ENCODE measurements around the gene PTEN. TPM values are rescaled to one million over a fixed set of nuclear protein-coding genes. Genes with fewer than 3 reads are reported as not detected.

PTEN gene
- total RNA-seq, 1 experiment from 2014 or later, result 45.6 TPM

DNA sequence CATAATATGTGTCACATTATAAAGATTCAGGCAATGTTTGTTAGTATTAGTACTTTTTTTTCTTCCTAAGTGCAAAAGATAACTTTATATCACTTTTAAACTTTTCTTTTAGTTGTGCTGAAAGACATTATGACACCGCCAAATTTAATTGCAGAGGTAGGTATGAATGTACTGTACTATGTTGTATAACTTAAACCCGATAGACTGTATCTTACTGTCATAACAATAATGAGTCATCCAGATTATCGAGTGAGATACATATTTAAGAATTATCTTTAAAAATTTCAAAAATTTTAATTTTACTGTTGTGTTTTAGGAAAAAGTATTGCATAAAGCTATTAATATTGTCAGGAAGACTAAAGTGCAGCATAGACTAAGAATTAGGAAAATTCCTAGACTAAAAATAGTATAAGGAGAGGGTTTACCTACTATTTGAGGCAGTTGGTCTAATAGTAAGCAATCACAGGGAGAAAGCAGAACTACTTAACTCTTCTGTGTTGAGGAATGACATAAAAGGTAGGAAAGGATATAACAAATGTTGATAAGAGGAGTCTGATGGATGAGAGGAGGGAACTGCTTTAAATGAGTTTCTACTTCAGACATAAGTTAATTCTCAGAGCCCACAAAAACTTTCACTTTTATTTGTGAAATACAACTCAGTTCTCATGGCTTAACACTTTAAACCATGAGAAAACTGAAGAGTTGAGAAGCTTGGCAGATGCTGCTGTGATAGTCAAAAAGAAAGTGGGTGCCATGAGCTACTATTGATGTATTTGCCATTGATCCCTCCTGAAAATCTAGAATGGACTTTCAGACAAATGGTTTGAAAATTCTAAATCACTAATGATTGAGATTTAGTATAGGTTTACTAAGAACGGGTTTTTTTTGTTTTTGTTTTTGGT, 67.8 kb downstream of the PTEN start:
- DNase-seq (ENCODE audit: low read depth), result no peak
- in situ Hi-C loops (cut with HindIII; ENCODE audit: low pct_unique_long_range_greater_than_20kb, low sequenced_read_pairs), result no loop called here

DNA sequence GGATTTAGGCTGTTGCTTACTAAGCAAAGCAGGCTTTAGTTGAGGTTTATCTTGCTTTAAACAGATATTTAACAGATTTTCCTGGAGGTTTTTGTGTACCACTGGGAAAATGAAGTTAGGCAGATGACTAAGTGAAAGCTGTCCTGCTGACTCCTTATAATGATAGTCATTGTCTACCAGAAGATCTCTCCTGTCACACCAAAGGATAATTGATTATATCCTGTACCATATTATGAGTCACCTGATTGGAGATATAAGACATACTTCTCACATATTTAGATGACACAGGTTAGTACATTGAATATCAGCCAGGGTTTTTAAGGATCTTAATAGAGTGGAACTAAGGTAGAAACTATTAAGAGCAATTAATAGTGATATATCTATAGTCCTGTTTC, 68.4 kb downstream of the PTEN start:
- in situ Hi-C loops (cut with HindIII; ENCODE audit: low pct_unique_long_range_greater_than_20kb, low sequenced_read_pairs), result no loop called here
- DNase-seq (ENCODE audit: low read depth), result no peak

DNA sequence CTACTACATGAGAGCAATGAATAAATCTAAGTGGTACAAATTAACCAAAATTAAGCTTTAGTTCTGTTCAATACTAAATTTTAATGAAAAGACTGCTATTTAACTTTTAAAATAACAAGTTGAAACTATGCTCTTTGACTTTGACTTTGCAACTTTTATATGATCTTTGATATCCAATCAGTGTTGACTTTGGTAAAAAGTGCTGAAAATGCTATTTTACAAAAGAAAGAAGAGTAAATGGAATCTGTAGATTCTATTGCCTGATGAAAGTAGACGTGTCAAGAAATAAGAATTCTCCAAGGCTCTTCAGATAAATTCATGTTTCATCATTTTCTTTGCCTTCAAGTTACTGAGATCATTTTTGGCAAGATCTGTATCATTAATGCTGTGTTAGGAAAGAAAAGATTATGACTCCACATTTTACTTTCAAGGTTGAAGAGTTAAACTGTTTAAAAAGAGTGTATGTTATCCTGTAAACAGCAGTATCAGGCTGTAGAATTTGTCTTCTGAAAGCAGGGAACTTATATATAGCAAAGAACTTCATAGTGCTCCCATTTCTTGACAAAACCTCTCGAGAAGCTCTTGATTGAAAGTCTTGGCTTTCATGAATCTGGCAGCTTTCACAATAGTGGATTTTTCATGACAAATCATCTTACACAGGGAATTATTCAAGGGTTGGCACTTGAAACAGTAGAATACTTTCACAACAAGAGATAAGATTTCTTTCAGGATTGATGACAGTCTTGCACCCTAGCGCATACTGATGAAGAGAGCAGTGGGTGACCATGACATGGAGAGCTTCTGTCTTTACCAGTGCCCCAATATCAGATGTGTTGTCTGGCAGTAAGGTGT, 72.1 kb downstream of the PTEN start:
- in situ Hi-C loops (cut with HindIII; ENCODE audit: low pct_unique_long_range_greater_than_20kb, low sequenced_read_pairs), result no loop called here
- no peak for DNase-seq (ENCODE audit: low read depth)

DNA sequence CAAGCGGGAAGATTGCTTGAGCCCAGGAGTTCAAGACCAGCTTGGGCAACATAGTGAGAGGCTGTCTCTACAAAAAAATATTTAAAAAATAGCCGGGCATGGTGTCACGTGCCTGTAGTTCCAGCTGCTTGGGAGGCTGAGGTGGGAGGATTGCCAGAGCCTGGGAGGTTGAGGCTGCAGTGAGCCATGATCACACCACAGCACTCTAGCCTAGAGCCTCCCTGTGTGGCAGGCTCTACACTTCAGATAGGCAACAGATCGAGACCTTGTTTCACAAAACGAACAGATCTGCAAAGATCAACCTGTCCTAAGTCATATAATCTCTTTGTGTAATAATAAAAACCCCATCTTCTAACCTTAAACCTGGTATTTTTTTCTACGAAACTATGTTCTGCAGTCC, 76.8 kb downstream of the PTEN start:
- DNase-seq (ENCODE audit: low read depth), result no peak
- in situ Hi-C loops (cut with HindIII; ENCODE audit: low pct_unique_long_range_greater_than_20kb, low sequenced_read_pairs), result no loop called here

DNA sequence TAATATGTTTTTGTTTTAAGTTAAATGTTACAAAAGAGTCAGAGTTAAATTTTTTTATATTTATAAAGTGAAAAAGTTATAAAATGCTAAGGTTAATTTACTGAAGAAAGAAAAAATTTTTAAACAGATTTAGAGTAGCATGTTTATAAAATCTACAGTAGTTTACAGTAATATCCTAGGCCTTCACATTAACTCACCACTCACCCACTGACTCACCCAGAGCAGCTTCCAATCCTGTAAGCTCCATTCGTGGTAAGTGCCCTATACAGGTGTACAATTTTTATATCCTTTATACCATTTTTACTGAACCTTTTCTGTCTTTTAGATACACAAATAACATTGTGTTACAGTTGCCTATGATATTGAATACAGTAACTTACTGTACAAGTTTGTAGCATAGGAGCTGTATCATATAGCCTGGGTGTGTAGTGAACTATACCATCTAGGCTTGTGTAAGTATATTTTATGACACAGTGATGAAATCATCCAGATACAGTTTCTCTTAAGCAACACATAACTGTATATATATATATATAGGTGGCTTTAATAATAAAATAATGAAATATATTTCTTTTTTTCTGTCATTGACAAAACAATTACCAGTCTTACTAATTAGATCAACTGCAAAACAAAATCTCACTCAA, 79.6 kb downstream of the PTEN start:
- no peak for DNase-seq (ENCODE audit: low read depth)
- in situ Hi-C loops (cut with HindIII; ENCODE audit: low pct_unique_long_range_greater_than_20kb, low sequenced_read_pairs), result no loop called here

DNA sequence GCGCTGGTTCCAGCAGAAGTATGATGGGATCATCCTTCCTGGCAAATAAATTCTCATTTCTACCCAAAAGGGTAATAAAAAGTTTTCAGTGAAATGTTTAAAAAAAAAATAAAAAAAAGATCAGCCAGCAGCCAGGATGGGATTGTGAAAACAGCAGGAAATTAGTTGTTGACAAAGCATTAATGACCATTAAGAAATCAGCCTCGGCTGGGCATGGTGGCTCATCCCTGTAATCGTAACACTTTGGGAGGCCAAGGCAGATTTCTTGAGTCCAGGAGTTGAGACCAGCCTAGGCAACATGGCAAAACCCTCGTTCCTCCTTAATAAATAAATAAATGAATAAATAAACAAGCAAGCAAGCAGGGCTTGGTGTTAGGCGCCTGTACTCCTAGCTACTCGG, 82.6 kb downstream of the PTEN start:
- in situ Hi-C loops (cut with HindIII; ENCODE audit: low pct_unique_long_range_greater_than_20kb, low sequenced_read_pairs), result no loop called here
- no peak for DNase-seq (ENCODE audit: low read depth)

DNA sequence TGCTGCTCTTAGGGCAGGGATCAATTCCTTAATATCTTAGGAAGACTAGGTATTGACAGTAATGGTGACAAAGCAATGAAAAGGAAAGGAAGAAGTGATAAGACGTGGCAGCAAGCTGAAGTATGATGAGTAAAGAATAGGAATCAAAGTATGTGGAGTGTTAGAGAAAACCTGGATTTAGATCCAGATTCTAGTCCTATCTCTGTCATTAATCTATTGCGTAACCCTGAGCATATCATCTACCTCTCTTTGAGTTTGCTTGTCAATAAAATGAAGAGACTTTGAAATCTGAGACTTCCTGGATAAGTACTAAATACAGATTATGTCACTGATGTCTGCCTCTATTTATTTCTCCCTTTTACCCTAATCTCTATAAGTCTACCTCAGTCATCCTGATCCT, 89.2 kb downstream of the PTEN start:
- in situ Hi-C loops (cut with HindIII; ENCODE audit: low pct_unique_long_range_greater_than_20kb, low sequenced_read_pairs), result no loop called here
- DNase-seq (ENCODE audit: low read depth), result no peak

DNA sequence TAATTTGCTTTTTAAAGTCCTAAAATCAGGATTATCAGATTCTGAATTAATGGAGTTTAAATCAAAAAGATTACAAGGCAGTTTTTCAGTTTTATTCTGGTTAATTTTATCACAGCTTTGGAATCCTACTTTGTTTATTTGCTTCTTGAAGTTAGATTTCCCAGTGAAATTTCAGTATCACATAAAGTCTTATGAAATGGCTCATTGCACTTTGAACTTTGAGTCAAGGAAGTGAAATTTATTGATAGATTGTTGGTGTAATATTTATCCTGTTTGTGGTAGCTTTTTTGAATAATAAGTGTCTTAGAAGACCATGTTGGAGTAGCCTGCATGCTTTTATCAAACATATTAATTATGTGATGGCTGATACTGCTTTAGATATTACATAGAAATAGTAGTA, 92.6 kb downstream of the PTEN start:
- no peak for DNase-seq (ENCODE audit: low read depth)
- in situ Hi-C loops (cut with HindIII; ENCODE audit: low pct_unique_long_range_greater_than_20kb, low sequenced_read_pairs), result no loop called here

DNA sequence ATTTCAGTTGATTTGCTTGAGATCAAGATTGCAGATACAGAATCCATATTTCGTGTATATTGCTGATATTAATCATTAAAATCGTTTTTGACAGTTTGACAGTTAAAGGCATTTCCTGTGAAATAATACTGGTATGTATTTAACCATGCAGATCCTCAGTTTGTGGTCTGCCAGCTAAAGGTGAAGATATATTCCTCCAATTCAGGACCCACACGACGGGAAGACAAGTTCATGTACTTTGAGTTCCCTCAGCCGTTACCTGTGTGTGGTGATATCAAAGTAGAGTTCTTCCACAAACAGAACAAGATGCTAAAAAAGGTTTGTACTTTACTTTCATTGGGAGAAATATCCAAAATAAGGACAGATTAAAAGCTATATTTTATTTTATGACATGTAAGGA, 94.3 kb downstream of the PTEN start:
- DNase-seq (ENCODE audit: low read depth), result no peak
- in situ Hi-C loops (cut with HindIII; ENCODE audit: low pct_unique_long_range_greater_than_20kb, low sequenced_read_pairs), result no loop called here

DNA sequence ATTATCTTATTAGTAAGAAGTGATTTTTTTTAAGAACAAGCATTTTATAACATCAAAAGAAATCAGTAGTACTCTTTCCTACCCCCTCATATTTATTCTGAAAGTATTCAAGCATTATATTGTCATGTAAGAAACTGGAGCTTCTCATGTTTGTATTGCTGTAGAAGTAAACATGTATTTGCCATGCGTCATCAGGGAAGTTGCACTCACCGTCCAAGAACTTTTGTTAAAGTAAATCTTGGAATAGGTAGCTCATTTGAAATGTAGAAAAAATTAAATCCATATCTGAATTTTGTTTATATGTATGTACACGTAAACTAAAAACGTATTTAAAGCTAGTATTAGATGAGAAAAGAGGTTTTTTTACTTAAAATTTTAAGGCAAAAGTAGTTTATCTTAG, 96.8 kb downstream of the PTEN start:
- DNase-seq (ENCODE audit: low read depth), result no peak

DNA sequence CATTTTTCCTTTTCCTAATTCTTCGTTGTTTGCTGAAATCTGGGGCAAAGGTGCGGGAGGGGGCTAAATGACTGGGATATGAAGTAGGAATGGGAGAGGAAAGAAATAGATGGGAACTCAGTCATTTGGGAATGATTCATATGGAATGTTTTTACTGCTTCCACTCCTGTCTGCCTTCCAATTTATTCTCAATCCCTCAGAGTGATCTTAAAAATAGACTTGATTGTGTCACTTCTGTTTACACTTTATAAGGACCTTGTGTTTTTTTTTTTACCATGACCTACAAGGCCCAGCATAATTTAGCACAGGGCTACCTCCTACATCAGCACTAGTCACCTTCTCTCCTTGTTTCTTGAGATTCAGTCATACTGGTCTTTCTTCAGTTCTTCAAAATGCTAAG, 97.9 kb downstream of the PTEN start:
- in situ Hi-C loops (cut with HindIII; ENCODE audit: low pct_unique_long_range_greater_than_20kb, low sequenced_read_pairs), result no loop called here
- DNase-seq (ENCODE audit: low read depth), result peak; percentile 42

More for the DNA sequence above, 96.8 kb downstream of the PTEN start:
- in situ Hi-C loops (cut with HindIII; ENCODE audit: low pct_unique_long_range_greater_than_20kb, low sequenced_read_pairs), result no loop called here

DNA sequence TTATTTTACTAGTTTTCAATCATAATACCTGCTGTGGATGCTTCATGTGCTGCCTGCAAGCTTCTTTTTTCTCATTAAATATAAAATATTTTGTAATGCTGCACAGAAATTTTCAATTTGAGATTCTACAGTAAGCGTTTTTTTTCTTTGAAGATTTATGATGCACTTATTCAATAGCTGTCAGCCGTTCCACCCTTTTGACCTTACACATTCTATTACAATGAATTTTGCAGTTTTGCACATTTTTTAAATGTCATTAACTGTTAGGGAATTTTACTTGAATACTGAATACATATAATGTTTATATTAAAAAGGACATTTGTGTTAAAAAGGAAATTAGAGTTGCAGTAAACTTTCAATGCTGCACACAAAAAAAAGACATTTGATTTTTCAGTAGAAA, 103.0 kb downstream of the PTEN start:
- in situ Hi-C loops (cut with HindIII; ENCODE audit: low pct_unique_long_range_greater_than_20kb, low sequenced_read_pairs), result no loop called here
- no peak for DNase-seq (ENCODE audit: low read depth)

DNA sequence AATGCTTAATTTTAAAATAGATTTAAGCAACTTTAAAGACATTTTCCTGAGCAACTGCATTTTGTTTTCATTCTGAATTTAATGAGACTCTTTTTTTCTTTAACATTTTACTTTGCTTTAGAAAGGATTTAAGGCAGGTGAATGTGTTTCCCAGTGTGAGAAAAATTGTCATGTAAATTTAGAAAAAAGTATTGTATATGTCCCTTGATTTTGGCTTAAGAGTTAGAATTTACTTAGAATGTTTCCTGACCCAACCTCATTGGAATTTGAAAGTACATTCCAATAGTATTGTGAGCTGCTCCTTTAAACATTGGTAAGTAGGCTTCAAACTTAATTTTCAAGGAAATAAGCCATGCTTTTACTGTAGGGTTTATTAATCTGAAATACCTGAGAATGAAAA, 110.2 kb downstream of the PTEN start:
- DNase-seq (ENCODE audit: low read depth), result no peak
- in situ Hi-C loops (cut with HindIII; ENCODE audit: low pct_unique_long_range_greater_than_20kb, low sequenced_read_pairs), result no loop called here

DNA sequence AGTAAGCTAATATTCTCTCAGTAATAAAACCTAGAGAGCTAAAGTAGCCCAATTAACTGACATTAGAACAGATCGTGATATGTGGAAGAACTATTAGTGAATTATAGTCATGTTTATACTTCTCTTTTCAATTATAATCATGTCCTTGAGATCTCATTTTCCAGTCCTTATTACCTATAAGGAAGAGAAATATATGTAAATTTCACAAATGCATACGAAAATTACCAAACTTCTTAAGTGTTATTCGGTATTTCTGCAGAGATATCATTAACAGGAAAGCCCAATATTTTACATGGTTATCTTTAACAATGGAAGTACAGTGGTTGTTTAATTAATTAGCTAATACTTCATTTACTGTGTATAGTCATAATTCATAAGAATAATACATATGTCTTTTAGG, 110.7 kb downstream of the PTEN start:
- in situ Hi-C loops (cut with HindIII; ENCODE audit: low pct_unique_long_range_greater_than_20kb, low sequenced_read_pairs), result no loop called here
- DNase-seq (ENCODE audit: low read depth), result no peak

DNA sequence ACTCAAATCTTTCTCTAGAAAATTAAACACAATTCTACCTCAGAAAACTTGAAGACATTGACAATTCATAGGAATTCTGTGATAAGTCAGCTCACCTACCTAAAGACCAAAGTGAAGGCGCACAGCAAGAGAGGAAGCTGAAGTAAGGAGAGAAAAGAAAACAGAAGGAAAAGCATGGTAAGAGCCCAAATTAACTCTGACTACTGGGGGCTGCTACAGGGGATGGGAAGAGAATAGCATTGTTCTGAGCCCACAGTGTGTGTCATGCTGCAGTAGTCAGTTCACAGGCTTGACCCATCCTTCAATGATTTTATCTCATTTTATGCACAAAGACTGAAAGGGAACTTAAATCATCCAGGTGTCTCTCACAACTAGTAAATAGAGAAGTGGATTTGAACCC, 111.3 kb downstream of the PTEN start:
- in situ Hi-C loops (cut with HindIII; ENCODE audit: low pct_unique_long_range_greater_than_20kb, low sequenced_read_pairs), result no loop called here
- no peak for DNase-seq (ENCODE audit: low read depth)

DNA sequence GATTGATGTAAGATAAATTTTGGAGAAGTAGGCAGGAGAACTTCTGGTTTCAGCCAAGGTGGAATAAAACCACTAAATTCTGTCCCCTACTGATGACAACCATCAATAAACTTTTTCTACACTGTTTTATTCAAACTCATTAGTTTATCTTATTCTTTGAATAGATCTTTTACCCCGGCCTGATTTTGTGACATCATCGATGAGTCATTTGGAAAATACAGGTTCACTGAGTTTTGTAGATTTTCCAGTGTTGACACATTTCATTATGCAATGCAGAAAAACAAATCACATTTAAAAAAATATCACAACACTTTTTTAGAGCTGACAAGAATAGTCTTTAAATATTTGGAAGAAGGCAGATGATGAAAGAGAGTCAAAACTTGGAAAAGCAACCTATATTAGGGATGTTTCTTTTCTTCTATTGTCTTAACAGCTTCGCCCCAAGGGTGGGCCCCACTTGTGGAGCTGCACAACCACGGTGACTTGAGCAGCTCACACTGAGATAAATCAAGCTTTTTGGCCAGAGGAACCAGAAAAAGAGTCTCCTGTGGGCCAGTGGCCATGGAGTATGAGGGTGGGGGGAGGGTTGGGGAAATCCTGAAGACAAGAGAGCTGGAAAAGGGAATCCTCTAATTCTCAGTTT, 112.8 kb downstream of the PTEN start:
- peak; percentile 3 for DNase-seq (ENCODE audit: low read depth)
- in situ Hi-C loops (cut with HindIII; ENCODE audit: low pct_unique_long_range_greater_than_20kb, low sequenced_read_pairs), result no loop called here

DNA sequence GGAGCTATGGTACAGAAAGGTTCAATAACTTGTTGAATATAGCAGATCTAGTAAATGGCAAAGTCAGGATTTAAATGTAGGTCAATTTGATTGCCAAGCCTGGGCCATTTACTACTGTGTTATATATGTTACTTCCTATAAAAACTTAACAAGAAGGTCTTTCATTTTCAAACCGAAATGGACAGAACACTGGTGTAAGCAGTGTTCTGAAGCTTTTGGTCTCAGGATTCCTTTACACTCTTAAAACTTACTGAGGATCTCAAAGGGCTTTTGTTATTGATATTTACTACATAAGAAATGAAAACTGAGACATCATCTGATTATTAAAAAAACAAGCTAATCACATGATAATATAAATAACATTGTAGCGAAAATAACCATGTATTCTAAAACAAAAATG, 114.7 kb downstream of the PTEN start:
- no peak for DNase-seq (ENCODE audit: low read depth)
- in situ Hi-C loops (cut with HindIII; ENCODE audit: low pct_unique_long_range_greater_than_20kb, low sequenced_read_pairs), result no loop called here

DNA sequence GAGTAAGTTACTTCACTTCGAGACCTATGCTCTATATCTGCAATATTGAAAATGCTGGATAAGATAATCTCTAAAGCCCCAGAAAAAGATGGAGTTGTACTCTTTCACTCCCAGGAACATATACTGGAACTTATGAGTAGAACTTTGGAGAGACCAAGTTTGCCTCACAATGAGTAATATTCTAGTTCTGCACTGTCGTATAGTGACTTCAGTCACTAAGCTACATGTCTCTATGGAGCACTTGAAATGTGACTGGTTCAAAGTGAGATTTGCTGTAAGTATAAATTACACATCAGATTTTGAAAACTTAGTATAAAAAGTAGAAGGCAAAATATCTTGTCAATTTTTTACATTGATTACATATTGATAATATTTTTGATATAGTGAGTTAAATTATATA, 116.4 kb downstream of the PTEN start:
- DNase-seq (ENCODE audit: low read depth), result no peak
- in situ Hi-C loops (cut with HindIII; ENCODE audit: low pct_unique_long_range_greater_than_20kb, low sequenced_read_pairs), result no loop called here

DNA sequence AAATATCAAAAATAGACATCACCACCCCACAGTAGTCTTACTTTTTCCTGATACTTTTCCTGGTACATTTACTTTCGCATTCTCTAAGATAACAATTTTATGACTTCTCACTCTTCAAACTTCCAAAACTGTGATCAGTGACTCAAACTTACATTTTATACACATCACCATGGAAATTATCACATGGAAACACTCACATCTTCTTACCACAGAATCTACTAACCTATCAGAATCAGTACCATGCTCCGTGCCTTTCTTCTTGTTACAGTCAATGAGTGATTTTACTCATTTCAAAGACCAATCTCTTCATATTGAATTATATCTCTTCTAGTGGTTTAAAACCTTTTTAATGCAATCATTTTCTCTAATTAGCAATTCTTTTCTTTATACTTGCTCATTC, 120.3 kb downstream of the PTEN start:
- in situ Hi-C loops (cut with HindIII; ENCODE audit: low pct_unique_long_range_greater_than_20kb, low sequenced_read_pairs), result no loop called here
- DNase-seq (ENCODE audit: low read depth), result no peak

Measured in Caki2 (cell line).